AG04450 (cell line): ENCODE data around the gene ZFP90. TPM values are rescaled to one million over a fixed set of nuclear protein-coding genes. Genes with fewer than 3 reads are reported as not detected.

ENCODE experiments used
- CTCF ChIA-PET: fragments of 300-600, 350-600 bp; formaldehyde crosslinking; extraction: SDS; loops from one replicate; lab custom pipeline; 2022; ENCODE audit warnings: antibody characterized with exemption, inconsistent platforms; lab: Charles Lee
- POLR2A ChIA-PET: fragments of 350-600 bp; formaldehyde crosslinking; extraction: SDS; loops from one replicate; lab custom pipeline; 2021; ENCODE audit warnings: antibody characterized with exemption, inconsistent platforms; lab: Yijun Ruan, JAX
- DNase-seq: peaks from one replicate; pipeline ENCODE4 v3.0.0-alpha.2; 2011; ENCODE audit warnings: low read depth, low spot score
- H3K27ac ChIP-seq: one replicate; pipeline ENCODE4 v1.5.1; 2012; ENCODE audit warnings: low read depth, low read length, control low read depth
- H3K27me3 ChIP-seq: one replicate; pipeline ENCODE4 v1.6.0; 2012; ENCODE audit warnings: low read length; ENCODE audit not compliant: control insufficient read depth, insufficient read depth
- H3K4me3 ChIP-seq: 2 replicates; pipeline ENCODE4 v1.5.1; 2011; ENCODE audit warnings: mild to moderate bottlenecking, low read depth, low read length, control low read depth
- H3K9me3 ChIP-seq: 2 replicates; pipeline ENCODE4 v1.5.1; 2012; ENCODE audit warnings: low read length; ENCODE audit not compliant: control insufficient read depth, insufficient read depth
- polyA plus RNA-seq: library from polyadenylated mRNA; depleted of rRNA; stranded (reverse); fragments of >200 nt; gene quantifications from 2 replicates; pipeline ENCODE4 v1.2.3, GENCODE V29; 2011
- TF ChIP-seq, protein P1 (sequence below): IDR thresholded peaks from 2 replicates; pipeline ENCODE4 v1.5.1; 2011; ENCODE audit warnings: low read depth, low read length, control low read depth, inconsistent platforms

Gene ZFP90
- polyA plus RNA-seq, 1 experiment, result 25.2 TPM

DNA sequence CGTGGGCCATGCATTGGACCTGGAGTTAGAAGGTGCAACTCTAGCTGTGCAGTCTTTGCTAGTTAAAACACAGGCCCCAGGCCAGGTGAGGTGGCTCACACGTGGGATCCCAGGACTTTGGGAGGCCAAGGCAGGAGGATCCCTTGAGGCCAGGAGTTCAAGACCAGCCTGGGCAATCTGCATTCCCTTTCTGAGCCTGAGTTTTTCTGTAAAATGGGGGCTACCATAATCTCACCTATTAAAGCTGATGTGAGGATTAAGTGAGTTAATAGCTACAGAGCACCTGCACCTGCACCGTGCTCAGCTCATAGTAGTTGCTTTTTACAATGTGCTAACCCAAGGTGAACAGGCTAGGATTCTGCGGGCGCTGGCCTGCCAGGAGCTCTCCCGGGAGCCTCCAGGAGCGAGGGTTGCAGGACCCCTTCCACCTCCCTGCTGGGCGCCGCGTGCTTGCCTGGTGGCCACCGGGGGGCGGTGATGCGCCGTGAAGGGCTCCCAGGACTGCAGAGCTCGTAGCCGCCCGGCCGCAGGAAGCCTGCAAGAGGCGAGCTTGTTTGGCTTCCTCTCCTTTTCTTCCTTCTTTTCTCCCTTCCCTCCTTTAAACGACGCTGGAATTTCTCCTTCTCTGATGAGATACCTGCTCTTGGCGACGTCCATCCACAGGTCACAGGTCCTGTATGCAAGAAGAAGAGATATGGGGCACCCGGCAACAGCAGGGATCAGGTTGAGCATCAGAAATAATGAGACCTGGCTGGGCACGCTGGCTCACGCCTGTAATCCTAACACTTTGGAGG lies 51.3 kb downstream of the ZFP90 start:
- H3K9me3 ChIP-seq, result peaks cover 10% of the 10 kb centered on the region
- no peak overlapping the region for H3K27ac ChIP-seq
- ChIA-PET CTCF (interaction anchor here (0.6 to 1.6 kb wide), 11 partner anchors 10 to 534 kb away, joined by 3 to 6 read pairs (median 4); partner anchors contain the start of gene TANGO6), POLR2A (interaction anchor here (0.6 kb wide), 1 partner anchor 22 kb away, joined by 3 read pairs; no protein-coding TSS in a partner anchor)
- no peak overlapping the region for H3K4me3 ChIP-seq
- no peak for DNase-seq
- TF ChIP-seq, protein P1, sequence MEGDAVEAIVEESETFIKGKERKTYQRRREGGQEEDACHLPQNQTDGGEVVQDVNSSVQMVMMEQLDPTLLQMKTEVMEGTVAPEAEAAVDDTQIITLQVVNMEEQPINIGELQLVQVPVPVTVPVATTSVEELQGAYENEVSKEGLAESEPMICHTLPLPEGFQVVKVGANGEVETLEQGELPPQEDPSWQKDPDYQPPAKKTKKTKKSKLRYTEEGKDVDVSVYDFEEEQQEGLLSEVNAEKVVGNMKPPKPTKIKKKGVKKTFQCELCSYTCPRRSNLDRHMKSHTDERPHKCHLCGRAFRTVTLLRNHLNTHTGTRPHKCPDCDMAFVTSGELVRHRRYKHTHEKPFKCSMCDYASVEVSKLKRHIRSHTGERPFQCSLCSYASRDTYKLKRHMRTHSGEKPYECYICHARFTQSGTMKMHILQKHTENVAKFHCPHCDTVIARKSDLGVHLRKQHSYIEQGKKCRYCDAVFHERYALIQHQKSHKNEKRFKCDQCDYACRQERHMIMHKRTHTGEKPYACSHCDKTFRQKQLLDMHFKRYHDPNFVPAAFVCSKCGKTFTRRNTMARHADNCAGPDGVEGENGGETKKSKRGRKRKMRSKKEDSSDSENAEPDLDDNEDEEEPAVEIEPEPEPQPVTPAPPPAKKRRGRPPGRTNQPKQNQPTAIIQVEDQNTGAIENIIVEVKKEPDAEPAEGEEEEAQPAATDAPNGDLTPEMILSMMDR, result peak; percentile 43
- H3K27me3 ChIP-seq, result no peaks in the 10 kb centered on the region

DNA sequence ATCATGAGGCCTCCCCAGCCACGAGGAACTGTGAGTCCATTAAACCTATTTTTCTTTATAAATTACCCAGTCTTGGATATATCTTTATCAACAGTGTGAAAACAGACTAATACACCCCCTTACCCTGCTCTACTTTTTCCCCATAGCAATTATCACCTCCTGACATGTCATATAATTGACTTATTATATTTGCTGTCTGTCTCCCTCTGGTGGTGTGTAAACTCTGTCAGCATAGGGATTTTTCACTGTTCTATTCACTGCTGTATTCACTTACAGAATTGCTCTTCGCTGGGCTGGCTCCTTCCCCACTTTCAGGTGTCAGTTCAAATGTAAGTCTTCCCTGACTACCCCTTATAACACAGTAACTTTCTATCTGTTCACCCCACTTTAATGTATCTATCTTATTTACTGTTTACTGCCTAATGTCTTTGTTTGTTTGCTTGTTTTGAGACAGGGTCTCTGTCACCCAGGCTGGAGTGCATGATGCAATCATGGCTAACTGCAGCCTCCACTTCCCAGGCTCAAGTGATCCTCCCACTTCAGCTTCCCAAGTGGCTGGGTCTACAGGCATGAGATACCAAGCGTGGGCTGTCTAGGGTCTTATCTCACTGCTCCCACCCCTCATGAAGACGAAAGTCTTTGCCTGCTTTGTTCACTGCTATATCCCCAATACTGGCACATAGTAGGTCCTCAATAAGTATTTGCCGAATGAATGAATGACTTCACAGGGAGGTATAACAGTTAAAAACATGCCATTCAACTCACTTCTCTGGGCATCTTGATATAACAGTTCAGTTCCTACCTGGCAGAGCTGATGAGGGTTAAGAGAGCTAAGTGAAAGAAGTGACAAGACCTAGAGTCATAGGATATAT lies 53.6 kb downstream of the ZFP90 start:
- Histone ChIP-seq H3K27ac (no peak overlapping the region), H3K9me3 (peaks cover 10% of the 10 kb centered on the region), H3K27me3 (no peaks in the 10 kb centered on the region), H3K4me3 (no peak overlapping the region)
- ChIA-PET POLR2A (no interaction called here), CTCF (no interaction called here)
- TF ChIP-seq, protein P1, result no peak
- no peak for DNase-seq

DNA sequence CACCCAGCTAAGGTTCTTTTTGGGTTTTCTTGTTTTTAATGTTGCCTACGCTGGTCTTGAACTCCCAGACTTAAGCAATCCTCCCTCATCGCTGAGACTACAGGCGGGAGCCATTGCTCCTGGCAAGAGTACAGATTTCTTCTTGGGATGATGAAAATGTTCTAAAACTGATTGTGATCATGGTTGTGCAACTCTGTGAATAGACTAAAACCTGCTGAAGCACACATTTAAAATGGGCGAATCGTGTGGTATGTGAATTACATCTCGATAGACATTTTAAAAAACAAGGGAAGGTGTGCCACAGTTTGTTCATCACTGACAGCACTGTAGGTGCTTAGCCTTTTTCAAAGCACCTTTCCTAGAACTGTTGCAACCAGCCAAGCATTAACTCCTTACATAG lies 57.2 kb downstream of the ZFP90 start:
- no peak for DNase-seq
- Histone ChIP-seq H3K27me3 (no peaks in the 10 kb centered on the region), H3K9me3 (peaks cover 3% of the 10 kb centered on the region), H3K27ac (no peak overlapping the region), H3K4me3 (no peak overlapping the region)
- TF ChIP-seq, protein P1, result no peak
- ChIA-PET CTCF (no interaction called here), POLR2A (no interaction called here)

DNA sequence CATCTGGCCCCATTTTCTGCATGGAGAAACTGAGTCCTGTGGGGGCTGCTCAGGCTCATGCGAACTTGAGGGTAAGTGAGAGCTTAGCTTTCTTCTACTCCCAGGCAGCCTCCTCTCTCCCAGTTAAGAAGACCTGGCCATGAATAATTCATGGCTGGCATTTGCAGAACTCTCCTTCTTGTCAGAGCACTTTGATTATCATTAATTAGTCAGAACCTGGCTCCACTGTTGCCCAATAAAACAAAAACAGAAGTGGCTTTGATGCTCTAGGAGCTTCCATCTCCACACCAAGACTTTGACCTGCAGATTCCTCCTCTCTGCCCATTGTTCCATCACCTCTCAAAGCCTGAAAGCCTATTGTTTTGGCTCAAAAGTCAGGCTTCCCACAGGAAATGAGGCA lies 60.5 kb downstream of the ZFP90 start:
- no peaks in the 10 kb centered on the region for H3K27me3 ChIP-seq
- CTCF ChIA-PET, result interaction anchor here (0.6 to 1.4 kb wide), 2 partner anchors 9 to 257 kb away, joined by 3 to 5 read pairs; no protein-coding TSS in a partner anchor
- H3K9me3 ChIP-seq, result peaks cover 3% of the 10 kb centered on the region
- no peak overlapping the region for H3K4me3 ChIP-seq
- no peak for DNase-seq
- H3K27ac ChIP-seq, result no peak overlapping the region
- POLR2A ChIA-PET, result no interaction called here
- TF ChIP-seq, protein P1, result no peak

DNA sequence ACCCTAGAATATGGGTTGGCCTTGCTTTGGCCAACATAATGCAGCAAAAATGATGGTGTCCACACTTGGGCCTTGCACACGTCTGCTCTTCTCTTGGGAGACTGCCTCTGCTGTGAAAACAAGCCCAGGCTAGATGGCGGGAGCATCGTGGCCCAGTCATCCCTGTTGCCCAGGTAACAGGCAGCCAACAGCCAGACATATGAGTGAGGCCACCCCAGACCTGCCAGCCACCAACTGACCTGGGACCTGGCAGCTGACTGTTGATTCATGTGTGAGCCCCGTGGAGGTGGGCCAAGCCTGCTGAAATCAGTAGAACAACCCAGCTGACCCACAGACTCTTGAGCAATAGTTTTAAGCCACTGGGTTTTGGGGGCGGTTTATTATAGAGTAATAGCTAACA lies 66.7 kb downstream of the ZFP90 start:
- Histone ChIP-seq H3K27me3 (no peaks in the 10 kb centered on the region), H3K27ac (no peak overlapping the region), H3K9me3 (peaks cover 21% of the 10 kb centered on the region), H3K4me3 (no peak overlapping the region)
- ChIA-PET POLR2A (interaction anchor here (0.5 kb wide), 1 partner anchor 54 kb away, joined by 4 read pairs; no protein-coding TSS in a partner anchor), CTCF (no interaction called here)
- TF ChIP-seq, protein P1, result no peak
- no peak for DNase-seq
